IMR-90 (cell line): Measurements from ENCODE around the gene GP9. TPM values are rescaled to one million over a fixed set of nuclear protein-coding genes. Genes with fewer than 3 reads are reported as not detected.

Experiments
- ATAC-seq: fragments of 200-7000 bp; cut with Tn5 transposase; 2 replicates; pipeline ENCODE4 v1.9.1; 2020; ENCODE audit warnings: low read depth, mild to moderate bottlenecking, moderate library complexity
- BruUV-seq: library from RNA; stranded (reverse); fragments of 400-500 nt; replicated peaks from 2 replicates; lab custom pipeline; 2021; lab: Mats Ljungman, UMichigan
- CTCF ChIA-PET: fragments of 300-600 bp; formaldehyde crosslinking; extraction: SDS; loops from one replicate; lab custom pipeline; 2021; ENCODE audit warnings: antibody characterized with exemption; lab: Yijun Ruan, JAX
- POLR2A ChIA-PET: fragments of 300-600 bp; sonication (Branson Sonifier 250); formaldehyde crosslinking; loops from one replicate; lab custom pipeline; 2022; ENCODE audit warnings: antibody characterized with exemption; ENCODE audit not compliant: unreplicated experiment; lab: Charles Lee
- DNase-seq: peaks from one replicate; pipeline ENCODE4 v3.0.0; 2013
- H2AFZ ChIP-seq: replicated peaks from 2 replicates; pipeline ENCODE3; 2013; ENCODE audit warnings: low read length, mild to moderate bottlenecking; ENCODE audit not compliant: poor library complexity
- H2AK5ac ChIP-seq: 2 replicates; pipeline ENCODE4 v1.6.1; 2013; ENCODE audit warnings: low read depth, low read length, inconsistent platforms
- H2AK9ac ChIP-seq: replicated peaks from 2 replicates; pipeline ENCODE3; 2013; ENCODE audit warnings: mild to moderate bottlenecking, low read depth, low read length, moderate library complexity; ENCODE audit not compliant: poor library complexity
- H2BK120ac ChIP-seq: 2 replicates; pipeline ENCODE4 v1.6.1; 2013; ENCODE audit warnings: low read depth, low read length, inconsistent platforms
- H2BK15ac ChIP-seq: 3 replicates; pipeline ENCODE4 v1.6.1; 2013; ENCODE audit warnings: low read depth, low read length, inconsistent platforms
- H2BK20ac ChIP-seq: 2 replicates; pipeline ENCODE4 v1.6.1; 2013; ENCODE audit warnings: low read depth, mild to moderate bottlenecking, inconsistent platforms, low read length, moderate library complexity
- H2BK5ac ChIP-seq: 2 replicates; pipeline ENCODE4 v1.6.1; 2013; ENCODE audit warnings: mild to moderate bottlenecking, low read depth, low read length, inconsistent platforms; ENCODE audit not compliant: poor library complexity, severe bottlenecking
- H3K14ac ChIP-seq: replicated peaks from 2 replicates; pipeline ENCODE4 v1.6.1; 2013; ENCODE audit warnings: low read depth, low read length, inconsistent platforms
- H3K18ac ChIP-seq: 2 replicates; pipeline ENCODE4 v1.6.1; 2013; ENCODE audit warnings: low read depth, low read length, control low read depth
- H3K23ac ChIP-seq: 2 replicates; pipeline ENCODE4 v1.6.1; 2013; ENCODE audit warnings: low read depth, low read length, inconsistent platforms
- H3K27ac ChIP-seq: 2 replicates; pipeline ENCODE4 v1.5.1; 2013; ENCODE audit warnings: mild to moderate bottlenecking, control low read depth, low read length; ENCODE audit not compliant: insufficient read depth
- H3K27me3 ChIP-seq: 2 replicates; pipeline ENCODE4 v1.6.1; 2013; ENCODE audit warnings: low read length; ENCODE audit not compliant: control insufficient read depth, insufficient read depth
- H3K36me3 ChIP-seq: 2 replicates; pipeline ENCODE4 v1.6.1; 2013; ENCODE audit warnings: low read length, mixed read lengths; ENCODE audit not compliant: control insufficient read depth, insufficient read depth
- H3K4ac ChIP-seq: 2 replicates; pipeline ENCODE4 v1.6.1; 2013; ENCODE audit warnings: low read depth, low read length, inconsistent platforms
- H3K4me1 ChIP-seq: 2 replicates; pipeline ENCODE4 v1.6.1; 2013; ENCODE audit warnings: low read length, mixed read lengths; ENCODE audit not compliant: control insufficient read depth, insufficient read depth
- H3K4me2 ChIP-seq: 2 replicates; pipeline ENCODE4 v1.6.1; 2013; ENCODE audit warnings: low read depth, mild to moderate bottlenecking, control low read depth, low read length, moderate library complexity
- H3K4me3 ChIP-seq: 2 replicates; pipeline ENCODE4 v1.5.1; 2013; ENCODE audit warnings: low read depth, mild to moderate bottlenecking, control low read depth, low read length, moderate library complexity; ENCODE audit not compliant: insufficient read depth
- H3K56ac ChIP-seq: 2 replicates; pipeline ENCODE4 v1.6.1; 2013; ENCODE audit warnings: low read length, inconsistent platforms; ENCODE audit not compliant: insufficient read depth; ENCODE audit errors: extremely low read depth
- H3K79me1 ChIP-seq, 2 experiments: 2 replicates each; pipeline ENCODE4 v1.6.1; 2013; ENCODE audit warnings: low read length in 2 of 2, inconsistent platforms in 1 of 2, low read depth in 1 of 2
- H3K9ac ChIP-seq: 2 replicates; pipeline ENCODE4 v1.6.1; 2013; ENCODE audit warnings: low read depth, low read length, control low read depth
- H3K9me1 ChIP-seq: 2 replicates; pipeline ENCODE4 v1.6.1; 2013; ENCODE audit warnings: low read length, inconsistent platforms; ENCODE audit not compliant: insufficient read depth
- H3K9me3 ChIP-seq: 2 replicates; pipeline ENCODE4 v1.6.1; 2013; ENCODE audit warnings: low read length; ENCODE audit not compliant: control insufficient read depth, insufficient read depth
- H4K20me1 ChIP-seq: 2 replicates; pipeline ENCODE4 v1.6.1; 2013; ENCODE audit warnings: low read length, inconsistent platforms; ENCODE audit not compliant: insufficient read depth
- H4K5ac ChIP-seq: 2 replicates; pipeline ENCODE4 v1.6.1; 2013; ENCODE audit warnings: mild to moderate bottlenecking, low read depth, low read length, control low read depth
- H4K8ac ChIP-seq, 2 experiments: 2 replicates each; pipeline ENCODE4 v1.6.1; 2013; ENCODE audit warnings: low read depth in 2 of 2, low read length in 2 of 2, control low read depth in 1 of 2, inconsistent platforms in 1 of 2
- H4K91ac ChIP-seq: 2 replicates; pipeline ENCODE4 v1.6.1; 2013; ENCODE audit warnings: low read depth, low read length, inconsistent platforms; ENCODE audit not compliant: insufficient read depth
- BHLHE40 ChIP-seq: fragments of 150-350 bp; IDR thresholded peaks from 2 replicates; pipeline ENCODE4 v1.6.1; 2016; ENCODE audit warnings: mild to moderate bottlenecking, low read depth, low read length
- CEBPB ChIP-seq: IDR thresholded peaks from 2 replicates; pipeline ENCODE4 v1.6.1; 2012; ENCODE audit warnings: low read depth, low read length, improper control_type of control experiment
- CHD1 ChIP-seq: IDR thresholded peaks from 2 replicates; pipeline ENCODE4 v1.6.1; 2012; ENCODE audit warnings: low read depth, low read length, improper control_type of control experiment
- FOS ChIP-seq: fragments of 150-350 bp; IDR thresholded peaks from 2 replicates; pipeline ENCODE4 v1.6.1; 2016; ENCODE audit warnings: low read depth, low read length
- MAFK ChIP-seq: IDR thresholded peaks from 2 replicates; pipeline ENCODE4 v1.6.1; 2012; ENCODE audit warnings: low read depth, low read length, improper control_type of control experiment
- MAZ ChIP-seq: IDR thresholded peaks from 2 replicates; pipeline ENCODE4 v1.6.1; 2012; ENCODE audit warnings: low read depth, mild to moderate bottlenecking, low read length, improper control_type of control experiment, moderate library complexity, borderline replicate concordance
- MXI1 ChIP-seq: IDR thresholded peaks from 2 replicates; pipeline ENCODE4 v1.6.1; 2012; ENCODE audit warnings: low read depth, mild to moderate bottlenecking, low read length, moderate library complexity, borderline replicate concordance
- NFE2L2 ChIP-seq: fragments of 150-350 bp; IDR thresholded peaks from 2 replicates; pipeline ENCODE4 v1.6.1; 2016; ENCODE audit warnings: low read depth, mild to moderate bottlenecking, low read length
- POLR2A ChIP-seq: IDR thresholded peaks from 2 replicates; pipeline ENCODE4 v1.6.1; 2012; ENCODE audit warnings: mild to moderate bottlenecking, low read depth, low read length
- RAD21 ChIP-seq: IDR thresholded peaks from 2 replicates; pipeline ENCODE4 v1.6.1; 2012; ENCODE audit warnings: low read length, improper control_type of control experiment
- RCOR1 ChIP-seq: IDR thresholded peaks from 2 replicates; pipeline ENCODE4 v1.6.1; 2012; ENCODE audit warnings: mild to moderate bottlenecking, low read length, improper control_type of control experiment; ENCODE audit not compliant: insufficient replicate concordance
- RFX5 ChIP-seq: IDR thresholded peaks from 2 replicates; pipeline ENCODE4 v1.8.0; 2012; ENCODE audit warnings: low read depth, mild to moderate bottlenecking, low read length, moderate library complexity
- SMC3 ChIP-seq: fragments of 150-350 bp; IDR thresholded peaks from 2 replicates; pipeline ENCODE4 v1.6.1; 2016; ENCODE audit warnings: low read depth, mild to moderate bottlenecking, antibody characterized with exemption, low read length, moderate library complexity
- USF2 ChIP-seq: fragments of 150-350 bp; IDR thresholded peaks from 2 replicates; pipeline ENCODE4 v1.6.1; 2017; ENCODE audit warnings: mild to moderate bottlenecking, antibody characterized with exemption, low read length, low read depth
- WGBS, 2 experiments: methylation state at CpG; one replicate each; pipeline versions ENCODE4 v1.1.5 to v1.1.7; 2013; ENCODE audit warnings: missing lambda C conversion rate in 2 of 2; ENCODE audit not compliant: insufficient read length in 1 of 2; ENCODE audit errors: extremely low coverage in 2 of 2; 5-methylcytosine and 5-hydroxymethylcytosine counted together
- dilution Hi-C: fragments of 300-500 bp; cut with HindIII; formaldehyde crosslinking; loops from one replicate; pipeline ENCODE4 v1.14.3; 2018; ENCODE audit warnings: low sequenced_read_pairs; ENCODE audit not compliant: unreplicated experiment
- in situ Hi-C: fragments of 300-500 bp; cut with MboI; formaldehyde crosslinking; loops from 3 replicates; pipeline ENCODE4 v1.14.3; 2019; ENCODE audit warnings: low sequenced_read_pairs, inconsistent platforms, mixed read lengths
- intact Hi-C: fragments of 100-400 bp; cut with micrococcal nuclease; formaldehyde crosslinking; loops from 2 replicates; pipeline ENCODE4 v1.10.0; 2022
- polyA plus RNA-seq, 3 experiments: library from polyadenylated mRNA; depleted of rRNA; stranded (reverse); fragments of >200 nt; gene quantifications; 2 replicates each; pipeline ENCODE4 v1.2.3, GENCODE V29; 2012; ENCODE audit warnings: low replicate concordance in 1 of 3
- total RNA-seq: library from RNA; depleted of rRNA; stranded (reverse); fragments of >200 nt; gene quantifications from 2 replicates; pipeline ENCODE4 v1.2.3, GENCODE V29; 2012

The GP9 gene
- total and polyA plus RNA-seq, 2 of the 4 experiments (the other 2 are of a cell fraction), result not detected

- Histone ChIP-seq H2BK120ac (no peak overlapping the region), H3K9me3 (no peaks in the 10 kb centered on the region), H3K36me3 (peaks cover 19% of the 10 kb centered on the region), H2AFZ (no peak overlapping the region), H3K4me3 (no peak overlapping the region), H3K56ac (no peak overlapping the region), H3K18ac (no peak overlapping the region), H3K9me1 (peaks cover 8% of the 10 kb centered on the region), H2BK15ac (no peak overlapping the region), H3K9ac (no peak overlapping the region), H2BK5ac (no peak overlapping the region), H4K8ac (no peak overlapping the region), H3K79me1 (peaks cover 23 to 77% of the 10 kb centered on the region in 2 experiments), H3K23ac (no peak overlapping the region), H2BK20ac (no peak overlapping the region), H3K27me3 (no peaks in the 10 kb centered on the region), H4K91ac (no peak overlapping the region), H2AK9ac (no peak overlapping the region), H3K4me2 (no peak overlapping the region), H3K4ac (no peak overlapping the region), H4K20me1 (peaks cover 79% of the 10 kb centered on the region), H3K27ac (no peak overlapping the region), H3K4me1 (no peaks in the 10 kb centered on the region), H2AK5ac (no peak overlapping the region), H3K14ac (no peak overlapping the region), H4K5ac (no peak overlapping the region)
- intact Hi-C loops (no loop called here), in situ Hi-C loops (no loop called here), dilution Hi-C loops (no loop called here)
- DNase-seq (no peak), ATAC-seq (no peak)
- WGBS, 2 experiments, result 71% methylated on average over 5 of the region's 7 CpGs; no CpG with 5 or more reads in 1 of the 2 experiments
- CTCF ChIA-PET, result no interaction called here
- POLR2A ChIA-PET, result no interaction called here
- BruUV-seq, result no TSS peak
- TF ChIP-seq MAZ (no peak), MXI1 (no peak), MAFK (no peak), RFX5 (no peak), SMC3 (no peak), NFE2L2 (no peak), USF2 (no peak), CEBPB (no peak), BHLHE40 (no peak), RCOR1 (no peak), POLR2A (no peak), FOS (no peak), CHD1 (no peak), RAD21 (no peak)
These were observed 42.7 kb downstream of the GP9 start for GRCh38 chr3:129103296-129103695.
